SK-N-SH (cell line): ENCODE results near the gene GABRD. TPM values are rescaled to one million over a fixed set of nuclear protein-coding genes. Genes with fewer than 3 reads are reported as not detected.
"Not testable (repeated sequence)": the region's sequence is repeated elsewhere in the genome, so short reads cannot be mapped to it uniquely, and the experiment has no call there.

ENCODE experiments used
- CTCF ChIA-PET: fragments of 300-600, 350-600 bp; formaldehyde crosslinking; extraction: SDS; loops from one replicate; lab custom pipeline; 2021; lab: Yijun Ruan, JAX
- POLR2A ChIA-PET: fragments of 350-600 bp; sonication (Branson Sonifier 250); formaldehyde crosslinking; extraction: SDS; loops from one replicate; lab custom pipeline; 2020; ENCODE audit warnings: antibody characterized with exemption, inconsistent platforms; lab: Yijun Ruan, JAX
- DNase-seq: peaks from one replicate; pipeline ENCODE4 v3.0.0; 2012
- H2AFZ ChIP-seq: fragments of 200-600 bp; sonication (generic); 2 replicates; pipeline ENCODE4 v1.8.1; 2016; ENCODE audit warnings: antibody characterized with exemption, mild to moderate bottlenecking, low read depth
- H3F3A ChIP-seq: fragments of 200-600 bp; sonication (generic); replicated peaks from 2 replicates; pipeline ENCODE3; 2016; ENCODE audit warnings: antibody characterized with exemption, mild to moderate bottlenecking; ENCODE audit not compliant: insufficient read depth
- H3K27ac ChIP-seq, 2 experiments: fragments of 200-500 bp in 1 of 2; fragments of 200-600 bp in 1 of 2; sonication (Bioruptor generic) in 1 of 2; sonication (generic), shearing (Covaris generic) in 1 of 2; 2 replicates each; pipeline versions ENCODE4 v1.5.1 to v1.6.1; 2014 to 2016; ENCODE audit warnings: low read depth in 2 of 2, inconsistent platforms in 1 of 2, low read length in 1 of 2, mild to moderate bottlenecking in 1 of 2, mixed read lengths in 1 of 2
- H3K27me3 ChIP-seq: fragments of 200-600 bp; sonication (generic), shearing (Covaris generic); 2 replicates; pipeline ENCODE4 v1.6.1; 2016; ENCODE audit warnings: mixed run types; ENCODE audit not compliant: insufficient read depth
- H3K36me3 ChIP-seq, 2 experiments: fragments of 200-500 bp in 1 of 2; fragments of 200-600 bp in 1 of 2; sonication (Bioruptor generic) in 1 of 2; sonication (generic) in 1 of 2; replicated peaks in 1 of 2; 2 replicates each; pipeline versions ENCODE3 to v1.5.1; 2014 to 2016; ENCODE audit warnings: low read length in 1 of 2, mild to moderate bottlenecking in 1 of 2; ENCODE audit not compliant: insufficient read depth in 2 of 2, control insufficient read depth in 1 of 2
- H3K4me1 ChIP-seq, 2 experiments: fragments of 200-500 bp in 1 of 2; fragments of 200-600 bp in 1 of 2; sonication (Bioruptor generic) in 1 of 2; sonication (generic), shearing (Covaris generic) in 1 of 2; 2 replicates each; pipeline versions ENCODE4 v1.5.1 to v1.6.1; 2014 to 2016; ENCODE audit warnings: low read depth in 1 of 2, low read length in 1 of 2, mixed run types in 1 of 2; ENCODE audit not compliant: insufficient read depth in 2 of 2, control insufficient read depth in 1 of 2
- H3K4me2 ChIP-seq: fragments of 200-600 bp; sonication (generic), shearing (Covaris generic); 2 replicates; pipeline ENCODE4 v1.6.1; 2017; ENCODE audit warnings: mixed run types
- H3K4me3 ChIP-seq, 2 experiments: fragments of 200-500 bp in 1 of 2; fragments of 200-600 bp in 1 of 2; sonication (Bioruptor generic) in 1 of 2; sonication (generic), shearing (Covaris generic) in 1 of 2; 2 replicates each; pipeline versions ENCODE4 v1.5.1 to v1.8.1; 2014 to 2016; ENCODE audit warnings: low read depth in 2 of 2, inconsistent platforms in 1 of 2, low read length in 1 of 2, mild to moderate bottlenecking in 1 of 2, mixed read lengths in 1 of 2, moderate library complexity in 1 of 2
- H3K79me2 ChIP-seq: fragments of 200-600 bp; sonication (generic); 2 replicates; pipeline ENCODE4 v1.8.1; 2017; ENCODE audit warnings: mild to moderate bottlenecking; ENCODE audit not compliant: insufficient read depth
- H3K9ac ChIP-seq: fragments of 200-600 bp; sonication (generic); 2 replicates; pipeline ENCODE4 v1.6.1; 2017; ENCODE audit warnings: mixed run types
- H3K9me2 ChIP-seq: fragments of 200-600 bp; sonication (generic); 2 replicates; pipeline ENCODE4 v1.6.1; 2017; ENCODE audit warnings: mixed run types
- H3K9me3 ChIP-seq: fragments of 200-600 bp; sonication (generic); 2 replicates; pipeline ENCODE4 v1.6.1; 2017; ENCODE audit warnings: mixed run types, mild to moderate bottlenecking, moderate library complexity
- H4K20me1 ChIP-seq: fragments of 200-600 bp; sonication (generic); 2 replicates; pipeline ENCODE4 v1.6.1; 2017; ENCODE audit warnings: mild to moderate bottlenecking, mixed run types; ENCODE audit not compliant: insufficient read depth
- CTCF ChIP-seq: fragments of 200-600 bp; sonication (generic); IDR thresholded peaks from 2 replicates; pipeline ENCODE4 v1.6.1; 2017; ENCODE audit warnings: antibody characterized with exemption, mild to moderate bottlenecking, moderate library complexity
- ELF1 ChIP-seq: IDR thresholded peaks from 2 replicates; pipeline ENCODE4 v1.4.0; 2012
- EP300 ChIP-seq, 2 experiments: IDR thresholded peaks; 2 replicates each; pipeline versions ENCODE4 v1.4.0 to v1.6.1; 2012; ENCODE audit warnings: borderline replicate concordance in 1 of 2, low read depth in 1 of 2, low read length in 1 of 2
- FOSL2 ChIP-seq: IDR thresholded peaks from 2 replicates; pipeline ENCODE4 v1.4.0; 2012; ENCODE audit warnings: low read depth, mild to moderate bottlenecking, moderate library complexity, borderline replicate concordance
- FOXJ3 ChIP-seq: sonication (generic); formaldehyde crosslinking; IDR thresholded peaks from 2 replicates; pipeline ENCODE4 v1.5.1; 2020; ENCODE audit warnings: mild to moderate bottlenecking, missing genetic modification reagents
- FOXM1 ChIP-seq: IDR thresholded peaks from 2 replicates; pipeline ENCODE4 v1.4.0; 2012; ENCODE audit warnings: low read depth, mild to moderate bottlenecking
- GATA2 ChIP-seq: sonication (generic); formaldehyde crosslinking; IDR thresholded peaks from 2 replicates; pipeline ENCODE4 v1.5.0; 2020; ENCODE audit warnings: mild to moderate bottlenecking, missing genetic modification reagents
- JUND ChIP-seq: IDR thresholded peaks from 2 replicates; pipeline ENCODE4 v1.4.0; 2012
- MAX ChIP-seq: IDR thresholded peaks from 2 replicates; pipeline ENCODE4 v1.4.0; 2012; ENCODE audit warnings: low read depth
- MXI1 ChIP-seq: IDR thresholded peaks from 2 replicates; pipeline ENCODE4 v1.6.1; 2012; ENCODE audit warnings: mild to moderate bottlenecking, low read depth, low read length, improper control_type of control experiment
- NFIC ChIP-seq: IDR thresholded peaks from 2 replicates; pipeline ENCODE4 v1.4.0; 2012; ENCODE audit warnings: borderline replicate concordance
- NRF1 ChIP-seq: IDR thresholded peaks from 2 replicates; pipeline ENCODE4 v1.6.1; 2012; ENCODE audit warnings: low read depth, mild to moderate bottlenecking, low read length
- PBX3 ChIP-seq: IDR thresholded peaks from 2 replicates; pipeline ENCODE4; 2012
- RAD21 ChIP-seq: IDR thresholded peaks from 2 replicates; pipeline ENCODE4 v1.6.1; 2012; ENCODE audit warnings: mild to moderate bottlenecking, low read length
- RCOR1 ChIP-seq: fragments of 150-350 bp; IDR thresholded peaks from 2 replicates; pipeline ENCODE4 v1.6.1; 2017; ENCODE audit warnings: antibody characterized with exemption, low read length
- RXRA ChIP-seq: IDR thresholded peaks from 2 replicates; pipeline ENCODE4 v1.4.0; 2012; ENCODE audit warnings: low read depth, mild to moderate bottlenecking, borderline replicate concordance
- SMC3 ChIP-seq: IDR thresholded peaks from 2 replicates; pipeline ENCODE4 v1.6.1; 2012; ENCODE audit warnings: low read depth, low read length, improper control_type of control experiment
- TEAD4 ChIP-seq: IDR thresholded peaks from 2 replicates; pipeline ENCODE4 v1.4.0; 2012; ENCODE audit warnings: mild to moderate bottlenecking, borderline replicate concordance; ENCODE audit not compliant: insufficient read depth
- USF1 ChIP-seq: IDR thresholded peaks from 2 replicates; pipeline ENCODE4 v1.4.0; 2012; ENCODE audit warnings: low read depth, borderline replicate concordance
- USF2 ChIP-seq: fragments of 150-350 bp; IDR thresholded peaks from 2 replicates; pipeline ENCODE4 v1.6.1; 2017; ENCODE audit warnings: antibody characterized with exemption, low read length, low read depth, borderline replicate concordance
- WGBS: methylation state at CpG from one replicate; pipeline ENCODE4 v1.1.6; 2017; ENCODE audit warnings: low lambda C conversion rate; 5-methylcytosine and 5-hydroxymethylcytosine counted together
- polyA plus RNA-seq, 3 experiments: library from polyadenylated mRNA; depleted of rRNA; stranded (reverse); fragments of >200 nt; gene quantifications; 2 replicates each; pipeline ENCODE4 v1.2.3, GENCODE V29; 2012

Gene GABRD
- polyA plus RNA-seq, 1 of the 3 experiments (the other 2 are of a cell fraction), result 0.07 TPM

GRCh38 chr1:1981142-1981500, 38.0 kb upstream of the GABRD start:
- ChIA-PET CTCF (interaction anchor here (1.1 kb wide), 1 partner anchor 63 kb away, joined by 4 read pairs; no protein-coding TSS in a partner anchor), POLR2A (no interaction called here)
- H3K27me3 ChIP-seq, result no peaks in the 10 kb centered on the region
- H3K4me2 ChIP-seq, result no peak overlapping the region
- H3K4me3 ChIP-seq, result no peak overlapping the region
- H4K20me1 ChIP-seq, result no peaks in the 10 kb centered on the region
- no peak overlapping the region for H3K9ac ChIP-seq
- H3K79me2 ChIP-seq, result no peaks in the 10 kb centered on the region
- H2AFZ ChIP-seq, result no peak overlapping the region
- H3F3A ChIP-seq, result no peaks in the 10 kb centered on the region
- no peaks in the 10 kb centered on the region for H3K9me3 ChIP-seq
- no peak for DNase-seq
- TF ChIP-seq CTCF (no peak), NRF1 (no peak), JUND (no peak), RCOR1 (no peak), USF2 (no peak), TEAD4 (no peak), PBX3 (no peak), FOXM1 (no peak), MXI1 (no peak), ELF1 (no peak), SMC3 (no peak), MAX (no peak), RAD21 (no peak), RXRA (no peak), FOXJ3 (no peak), GATA2 (no peak), NFIC (no peak), FOSL2 (no peak), EP300 (IDR thresholded peaks at IDR 0.05; ENCODE audit: borderline replicate concordance in 1 of 2, low read depth in 1 of 2, low read length in 1 of 2) (no peak), USF1 (no peak)
- 69% methylated on average over 7 of the region's 26 CpGs for WGBS
- H3K4me1 ChIP-seq, result peaks cover 0 to 12% of the 10 kb centered on the region in 2 experiments; a peak in 1 of 4 replicates
- no peaks in the 10 kb centered on the region for H3K36me3 ChIP-seq
- no peak overlapping the region for H3K27ac ChIP-seq
- no peaks in the 10 kb centered on the region for H3K9me2 ChIP-seq

GRCh38 chr1:1981631-1982327, 37.4 kb upstream of the GABRD start:
- H3K27me3 ChIP-seq, H4K20me1 ChIP-seq, POLR2A ChIA-PET, DNase-seq, H3K9me3 ChIP-seq, H3K36me3 ChIP-seq, H3K9ac ChIP-seq, H2AFZ ChIP-seq, H3K4me3 ChIP-seq, H3K9me2 ChIP-seq, H3K4me2 ChIP-seq, H3K79me2 ChIP-seq, H3F3A ChIP-seq, H3K27ac ChIP-seq: not testable (repeated sequence)
- H3K4me1 ChIP-seq, result peaks cover 0 to 12% of the 10 kb centered on the region in 2 experiments; a peak in 1 of 4 replicates
- CTCF ChIA-PET, result interaction anchor here (1.4 to 3.6 kb wide), 2 partner anchors 64 to 193 kb away, joined by 3 to 34 read pairs; no protein-coding TSS in a partner anchor
- WGBS, result 87% methylated on average over 23 of the region's 73 CpGs
